GM23338 (cell line): Measurements from ENCODE around the gene LYG2.

Source experiments
- CREB1 ChIP-seq: fragments of 250-450 bp; sonication (Bioruptor Pico); IDR thresholded peaks from 2 replicates; pipeline ENCODE4 v1.5.0; 2020; ENCODE audit warnings: low read depth, mild to moderate bottlenecking, moderate library complexity
- EZH2 ChIP-seq: fragments of 200-600 bp; sonication (generic); IDR thresholded peaks from one replicate; pipeline ENCODE4 v1.8.0; 2017; ENCODE audit warnings: antibody characterized with exemption, mild to moderate bottlenecking, low read depth; ENCODE audit not compliant: unreplicated experiment
- EZH2phosphoT487 ChIP-seq: fragments of 200-600 bp; sonication (generic); IDR thresholded peaks from one replicate; pipeline ENCODE4 v1.8.1; 2018; ENCODE audit warnings: antibody characterized with exemption; ENCODE audit not compliant: unreplicated experiment
- JUNB ChIP-seq: IDR thresholded peaks from one replicate; pipeline ENCODE4 v1.6.1; 2016; ENCODE audit warnings: antibody characterized with exemption; ENCODE audit not compliant: unreplicated experiment
- NANOG ChIP-seq: IDR thresholded peaks from 2 replicates; pipeline ENCODE4 v1.6.1; 2016; ENCODE audit warnings: antibody characterized with exemption, borderline replicate concordance
- POLR2AphosphoS5 ChIP-seq: IDR thresholded peaks from 2 replicates; pipeline ENCODE4 v1.6.1; 2016; ENCODE audit warnings: antibody characterized with exemption, low read depth
- STAT1 ChIP-seq: IDR thresholded peaks from one replicate; pipeline ENCODE4 v1.6.1; 2016; ENCODE audit warnings: antibody characterized with exemption; ENCODE audit not compliant: unreplicated experiment
- ZNF331 ChIP-seq: fragments of 250-450 bp; sonication (Bioruptor Pico); IDR thresholded peaks from 2 replicates; pipeline ENCODE4 v1.5.0; 2020; ENCODE audit warnings: low read depth, mild to moderate bottlenecking, moderate library complexity
- TF ChIP-seq, protein P1 (sequence below), 2 experiments: fragments of 200-600 bp in 1 of 2; sonication (generic) in 1 of 2; conservative IDR thresholded peaks; 2 replicates each; pipeline versions ENCODE4 v1.5.1 to v1.6.1; 2016 to 2017; ENCODE audit warnings: antibody characterized with exemption in 2 of 2, low read depth in 2 of 2, mild to moderate bottlenecking in 2 of 2, moderate library complexity in 1 of 2
- TF ChIP-seq, protein P2 (sequence below): IDR thresholded peaks from one replicate; pipeline ENCODE4 v1.6.1; 2018; ENCODE audit warnings: antibody characterized with exemption; ENCODE audit not compliant: unreplicated experiment
- TF ChIP-seq, protein P3 (sequence below): fragments of 250-450 bp; sonication (Bioruptor Pico); IDR thresholded peaks from 2 replicates; pipeline ENCODE4 v1.5.0; 2020; ENCODE audit warnings: mild to moderate bottlenecking, moderate library complexity
- TF ChIP-seq, protein P4 (sequence below): IDR thresholded peaks from 2 replicates; pipeline ENCODE4 v1.6.1; 2016; ENCODE audit warnings: antibody characterized with exemption

DNA sequence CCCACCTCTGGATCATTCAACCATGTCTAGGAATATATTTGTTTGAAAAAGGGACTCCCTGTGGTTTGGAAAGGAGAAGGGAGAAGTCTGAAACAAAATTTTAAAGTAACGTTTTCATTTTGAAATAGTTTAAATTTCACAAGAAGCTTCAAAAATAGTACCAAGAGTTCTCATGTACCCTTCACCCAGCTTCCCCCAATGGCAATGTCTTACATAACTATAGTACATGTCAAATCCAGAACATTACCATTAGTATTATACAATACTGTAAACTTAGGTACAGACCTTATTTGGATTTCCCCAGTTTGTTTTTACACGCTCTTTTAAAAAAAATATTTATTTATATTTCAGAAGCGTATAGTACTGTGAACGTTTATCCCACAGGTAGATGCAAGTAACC is 4.0 kb upstream of the LYG2 start:
- TF ChIP-seq, protein P1, sequence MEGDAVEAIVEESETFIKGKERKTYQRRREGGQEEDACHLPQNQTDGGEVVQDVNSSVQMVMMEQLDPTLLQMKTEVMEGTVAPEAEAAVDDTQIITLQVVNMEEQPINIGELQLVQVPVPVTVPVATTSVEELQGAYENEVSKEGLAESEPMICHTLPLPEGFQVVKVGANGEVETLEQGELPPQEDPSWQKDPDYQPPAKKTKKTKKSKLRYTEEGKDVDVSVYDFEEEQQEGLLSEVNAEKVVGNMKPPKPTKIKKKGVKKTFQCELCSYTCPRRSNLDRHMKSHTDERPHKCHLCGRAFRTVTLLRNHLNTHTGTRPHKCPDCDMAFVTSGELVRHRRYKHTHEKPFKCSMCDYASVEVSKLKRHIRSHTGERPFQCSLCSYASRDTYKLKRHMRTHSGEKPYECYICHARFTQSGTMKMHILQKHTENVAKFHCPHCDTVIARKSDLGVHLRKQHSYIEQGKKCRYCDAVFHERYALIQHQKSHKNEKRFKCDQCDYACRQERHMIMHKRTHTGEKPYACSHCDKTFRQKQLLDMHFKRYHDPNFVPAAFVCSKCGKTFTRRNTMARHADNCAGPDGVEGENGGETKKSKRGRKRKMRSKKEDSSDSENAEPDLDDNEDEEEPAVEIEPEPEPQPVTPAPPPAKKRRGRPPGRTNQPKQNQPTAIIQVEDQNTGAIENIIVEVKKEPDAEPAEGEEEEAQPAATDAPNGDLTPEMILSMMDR (conservative IDR thresholded peaks at IDR 0.05; ENCODE audit: low read depth in 2 of 2) = no peak
- no peak for TF ChIP-seq POLR2AphosphoS5
- TF ChIP-seq EZH2phosphoT487 = no peak
- TF ChIP-seq, protein P2, sequence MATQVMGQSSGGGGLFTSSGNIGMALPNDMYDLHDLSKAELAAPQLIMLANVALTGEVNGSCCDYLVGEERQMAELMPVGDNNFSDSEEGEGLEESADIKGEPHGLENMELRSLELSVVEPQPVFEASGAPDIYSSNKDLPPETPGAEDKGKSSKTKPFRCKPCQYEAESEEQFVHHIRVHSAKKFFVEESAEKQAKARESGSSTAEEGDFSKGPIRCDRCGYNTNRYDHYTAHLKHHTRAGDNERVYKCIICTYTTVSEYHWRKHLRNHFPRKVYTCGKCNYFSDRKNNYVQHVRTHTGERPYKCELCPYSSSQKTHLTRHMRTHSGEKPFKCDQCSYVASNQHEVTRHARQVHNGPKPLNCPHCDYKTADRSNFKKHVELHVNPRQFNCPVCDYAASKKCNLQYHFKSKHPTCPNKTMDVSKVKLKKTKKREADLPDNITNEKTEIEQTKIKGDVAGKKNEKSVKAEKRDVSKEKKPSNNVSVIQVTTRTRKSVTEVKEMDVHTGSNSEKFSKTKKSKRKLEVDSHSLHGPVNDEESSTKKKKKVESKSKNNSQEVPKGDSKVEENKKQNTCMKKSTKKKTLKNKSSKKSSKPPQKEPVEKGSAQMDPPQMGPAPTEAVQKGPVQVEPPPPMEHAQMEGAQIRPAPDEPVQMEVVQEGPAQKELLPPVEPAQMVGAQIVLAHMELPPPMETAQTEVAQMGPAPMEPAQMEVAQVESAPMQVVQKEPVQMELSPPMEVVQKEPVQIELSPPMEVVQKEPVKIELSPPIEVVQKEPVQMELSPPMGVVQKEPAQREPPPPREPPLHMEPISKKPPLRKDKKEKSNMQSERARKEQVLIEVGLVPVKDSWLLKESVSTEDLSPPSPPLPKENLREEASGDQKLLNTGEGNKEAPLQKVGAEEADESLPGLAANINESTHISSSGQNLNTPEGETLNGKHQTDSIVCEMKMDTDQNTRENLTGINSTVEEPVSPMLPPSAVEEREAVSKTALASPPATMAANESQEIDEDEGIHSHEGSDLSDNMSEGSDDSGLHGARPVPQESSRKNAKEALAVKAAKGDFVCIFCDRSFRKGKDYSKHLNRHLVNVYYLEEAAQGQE = no peak
- TF ChIP-seq JUNB = no peak
- no peak for TF ChIP-seq EZH2
- no peak for TF ChIP-seq NANOG
- TF ChIP-seq STAT1 = no peak
- TF ChIP-seq, protein P3, sequence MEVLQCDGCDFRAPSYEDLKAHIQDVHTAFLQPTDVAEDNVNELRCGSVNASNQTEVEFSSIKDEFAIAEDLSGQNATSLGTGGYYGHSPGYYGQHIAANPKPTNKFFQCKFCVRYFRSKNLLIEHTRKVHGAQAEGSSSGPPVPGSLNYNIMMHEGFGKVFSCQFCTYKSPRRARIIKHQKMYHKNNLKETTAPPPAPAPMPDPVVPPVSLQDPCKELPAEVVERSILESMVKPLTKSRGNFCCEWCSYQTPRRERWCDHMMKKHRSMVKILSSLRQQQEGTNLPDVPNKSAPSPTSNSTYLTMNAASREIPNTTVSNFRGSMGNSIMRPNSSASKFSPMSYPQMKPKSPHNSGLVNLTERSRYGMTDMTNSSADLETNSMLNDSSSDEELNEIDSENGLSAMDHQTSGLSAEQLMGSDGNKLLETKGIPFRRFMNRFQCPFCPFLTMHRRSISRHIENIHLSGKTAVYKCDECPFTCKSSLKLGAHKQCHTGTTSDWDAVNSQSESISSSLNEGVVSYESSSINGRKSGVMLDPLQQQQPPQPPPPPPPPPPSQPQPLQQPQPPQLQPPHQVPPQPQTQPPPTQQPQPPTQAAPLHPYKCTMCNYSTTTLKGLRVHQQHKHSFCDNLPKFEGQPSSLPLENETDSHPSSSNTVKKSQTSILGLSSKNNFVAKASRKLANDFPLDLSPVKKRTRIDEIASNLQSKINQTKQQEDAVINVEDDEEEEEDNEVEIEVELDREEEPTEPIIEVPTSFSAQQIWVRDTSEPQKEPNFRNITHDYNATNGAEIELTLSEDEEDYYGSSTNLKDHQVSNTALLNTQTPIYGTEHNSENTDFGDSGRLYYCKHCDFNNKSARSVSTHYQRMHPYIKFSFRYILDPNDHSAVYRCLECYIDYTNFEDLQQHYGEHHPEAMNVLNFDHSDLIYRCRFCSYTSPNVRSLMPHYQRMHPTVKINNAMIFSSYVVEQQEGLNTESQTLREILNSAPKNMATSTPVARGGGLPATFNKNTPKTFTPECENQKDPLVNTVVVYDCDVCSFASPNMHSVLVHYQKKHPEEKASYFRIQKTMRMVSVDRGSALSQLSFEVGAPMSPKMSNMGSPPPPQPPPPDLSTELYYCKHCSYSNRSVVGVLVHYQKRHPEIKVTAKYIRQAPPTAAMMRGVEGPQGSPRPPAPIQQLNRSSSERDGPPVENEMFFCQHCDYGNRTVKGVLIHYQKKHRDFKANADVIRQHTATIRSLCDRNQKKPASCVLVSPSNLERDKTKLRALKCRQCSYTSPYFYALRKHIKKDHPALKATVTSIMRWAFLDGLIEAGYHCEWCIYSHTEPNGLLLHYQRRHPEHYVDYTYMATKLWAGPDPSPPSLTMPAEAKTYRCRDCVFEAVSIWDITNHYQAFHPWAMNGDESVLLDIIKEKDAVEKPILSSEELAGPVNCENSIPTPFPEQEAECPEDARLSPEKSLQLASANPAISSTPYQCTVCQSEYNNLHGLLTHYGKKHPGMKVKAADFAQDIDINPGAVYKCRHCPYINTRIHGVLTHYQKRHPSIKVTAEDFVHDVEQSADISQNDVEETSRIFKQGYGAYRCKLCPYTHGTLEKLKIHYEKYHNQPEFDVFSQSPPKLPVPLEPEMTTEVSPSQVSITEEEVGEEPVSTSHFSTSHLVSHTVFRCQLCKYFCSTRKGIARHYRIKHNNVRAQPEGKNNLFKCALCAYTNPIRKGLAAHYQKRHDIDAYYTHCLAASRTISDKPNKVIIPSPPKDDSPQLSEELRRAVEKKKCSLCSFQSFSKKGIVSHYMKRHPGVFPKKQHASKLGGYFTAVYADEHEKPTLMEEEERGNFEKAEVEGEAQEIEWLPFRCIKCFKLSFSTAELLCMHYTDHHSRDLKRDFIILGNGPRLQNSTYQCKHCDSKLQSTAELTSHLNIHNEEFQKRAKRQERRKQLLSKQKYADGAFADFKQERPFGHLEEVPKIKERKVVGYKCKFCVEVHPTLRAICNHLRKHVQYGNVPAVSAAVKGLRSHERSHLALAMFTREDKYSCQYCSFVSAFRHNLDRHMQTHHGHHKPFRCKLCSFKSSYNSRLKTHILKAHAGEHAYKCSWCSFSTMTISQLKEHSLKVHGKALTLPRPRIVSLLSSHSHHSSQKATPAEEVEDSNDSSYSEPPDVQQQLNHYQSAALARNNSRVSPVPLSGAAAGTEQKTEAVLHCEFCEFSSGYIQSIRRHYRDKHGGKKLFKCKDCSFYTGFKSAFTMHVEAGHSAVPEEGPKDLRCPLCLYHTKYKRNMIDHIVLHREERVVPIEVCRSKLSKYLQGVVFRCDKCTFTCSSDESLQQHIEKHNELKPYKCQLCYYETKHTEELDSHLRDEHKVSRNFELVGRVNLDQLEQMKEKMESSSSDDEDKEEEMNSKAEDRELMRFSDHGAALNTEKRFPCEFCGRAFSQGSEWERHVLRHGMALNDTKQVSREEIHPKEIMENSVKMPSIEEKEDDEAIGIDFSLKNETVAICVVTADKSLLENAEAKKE = no peak
- no peak for TF ChIP-seq CREB1
- TF ChIP-seq, protein P4, sequence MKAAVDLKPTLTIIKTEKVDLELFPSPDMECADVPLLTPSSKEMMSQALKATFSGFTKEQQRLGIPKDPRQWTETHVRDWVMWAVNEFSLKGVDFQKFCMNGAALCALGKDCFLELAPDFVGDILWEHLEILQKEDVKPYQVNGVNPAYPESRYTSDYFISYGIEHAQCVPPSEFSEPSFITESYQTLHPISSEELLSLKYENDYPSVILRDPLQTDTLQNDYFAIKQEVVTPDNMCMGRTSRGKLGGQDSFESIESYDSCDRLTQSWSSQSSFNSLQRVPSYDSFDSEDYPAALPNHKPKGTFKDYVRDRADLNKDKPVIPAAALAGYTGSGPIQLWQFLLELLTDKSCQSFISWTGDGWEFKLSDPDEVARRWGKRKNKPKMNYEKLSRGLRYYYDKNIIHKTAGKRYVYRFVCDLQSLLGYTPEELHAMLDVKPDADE = no peak
- no peak for TF ChIP-seq ZNF331 (CRISPR knock-in tag)
